HG03066 (cell line): Measurements from ENCODE around the gene PLCL2.
"Not testable (repeated sequence)": the region's sequence is repeated elsewhere in the genome, so short reads cannot be mapped to it uniquely, and the experiment has no call there.

Experiments
- ATAC-seq: cut with Tn5 transposase; IDR thresholded peaks from one replicate; pipeline ENCODE4 v1.9.1; 2021; ENCODE audit warnings: low read depth; ENCODE audit not compliant: unreplicated experiment

Gene PLCL2

GRCh38 chr3:16945330-16945729, 60.6 kb downstream of the PLCL2 start:
- ATAC-seq, result no peak

GRCh38 chr3:16950282-16950681, 65.5 kb downstream of the PLCL2 start:
- ATAC-seq, result no peak

- ATAC-seq, result no peak
Measured at GRCh38 chr3:16950845-16951244, 66.1 kb downstream of the PLCL2 start.

GRCh38 chr3:16957852-16958251, 73.1 kb downstream of the PLCL2 start:
- not testable (repeated sequence) for ATAC-seq

- ATAC-seq, result no peak
Measured at GRCh38 chr3:16960125-16960524, 75.4 kb downstream of the PLCL2 start.

- ATAC-seq, result no peak
Measured at GRCh38 chr3:16961621-16962205, 77.0 kb downstream of the PLCL2 start.

GRCh38 chr3:16975083-16975482, 90.3 kb downstream of the PLCL2 start:
- ATAC-seq, result no peak

GRCh38 chr3:16978234-16978920, 93.6 kb downstream of the PLCL2 start:
- no peak for ATAC-seq

GRCh38 chr3:16978921-16979271, 94.1 kb downstream of the PLCL2 start:
- no peak for ATAC-seq

GRCh38 chr3:16979769-16980515, 95.2 kb downstream of the PLCL2 start:
- ATAC-seq, result not testable (repeated sequence)

GRCh38 chr3:16980526-16980925, 95.8 kb downstream of the PLCL2 start:
- ATAC-seq, result not testable (repeated sequence)

GRCh38 chr3:16982460-16982859, 97.7 kb downstream of the PLCL2 start:
- no peak for ATAC-seq

- ATAC-seq, result no peak
Measured at GRCh38 chr3:16985608-16986007, 100.9 kb downstream of the PLCL2 start.

GRCh38 chr3:16987141-16987540, 102.4 kb downstream of the PLCL2 start:
- ATAC-seq, result no peak

- ATAC-seq, result no peak
Measured at GRCh38 chr3:16990163-16990562, 105.4 kb downstream of the PLCL2 start.

- no peak for ATAC-seq
Measured at GRCh38 chr3:16992198-16992597, 107.4 kb downstream of the PLCL2 start.

- ATAC-seq, result no peak
Measured at GRCh38 chr3:16993227-16993626, 108.5 kb downstream of the PLCL2 start.

GRCh38 chr3:16994854-16995525, 110.2 kb downstream of the PLCL2 start:
- no peak for ATAC-seq

GRCh38 chr3:16995601-16996000, 110.8 kb downstream of the PLCL2 start:
- no peak for ATAC-seq

- ATAC-seq, result no peak
Measured at GRCh38 chr3:16998236-16998923, 113.6 kb downstream of the PLCL2 start.

- ATAC-seq, result no peak
Measured at GRCh38 chr3:16999161-16999560, 114.4 kb downstream of the PLCL2 start.
